Epidermal melanocyte (primary cell): ENCODE data around the gene PXDC1.
"Not testable (repeated sequence)": the region's sequence is repeated elsewhere in the genome, so short reads cannot be mapped to it uniquely, and the experiment has no call there.

Experiments
- DNase-seq: peaks from one replicate; pipeline ENCODE4 v3.0.0; 2011; ENCODE audit warnings: low spot score; ENCODE audit not compliant: insufficient read length

PXDC1 gene

GRCh38 chr6:3732345-3733141 lies 19.0 kb downstream of the PXDC1 start:
- no peak for DNase-seq

- DNase-seq = no peak
Observed at GRCh38 chr6:3731700-3732099, 19.8 kb downstream of the PXDC1 start.

GRCh38 chr6:3729603-3730344 lies 21.7 kb downstream of the PXDC1 start:
- DNase-seq = no peak

GRCh38 chr6:3727593-3728108 lies 23.9 kb downstream of the PXDC1 start:
- no peak for DNase-seq

GRCh38 chr6:3727036-3727435 lies 24.5 kb downstream of the PXDC1 start:
- no peak for DNase-seq

- no peak for DNase-seq
Observed at GRCh38 chr6:3726421-3726820, 25.1 kb downstream of the PXDC1 start.

- no peak for DNase-seq
Observed at GRCh38 chr6:3725145-3726047, 26.1 kb downstream of the PXDC1 start.

- DNase-seq = no peak
Observed at GRCh38 chr6:3724451-3725144, 26.9 kb downstream of the PXDC1 start.

GRCh38 chr6:3723966-3724365 lies 27.5 kb downstream of the PXDC1 start:
- no peak for DNase-seq

GRCh38 chr6:3723251-3723650 lies 28.3 kb downstream of the PXDC1 start:
- no peak for DNase-seq

- DNase-seq = no peak
Observed at GRCh38 chr6:3722785-3723184, 28.7 kb downstream of the PXDC1 start.

- peak; percentile 83 for DNase-seq
Observed at GRCh38 chr6:3721810-3722621, 29.5 kb downstream of the PXDC1 start.

- not testable (repeated sequence) for DNase-seq
Observed at GRCh38 chr6:3720770-3721169, 30.7 kb downstream of the PXDC1 start.

GRCh38 chr6:3719462-3720308 lies 31.8 kb downstream of the PXDC1 start:
- DNase-seq = no peak

- DNase-seq = no peak
Observed at GRCh38 chr6:3718407-3718806, 33.1 kb downstream of the PXDC1 start.

GRCh38 chr6:3715285-3715684 lies 36.2 kb downstream of the PXDC1 start:
- DNase-seq = no peak

GRCh38 chr6:3714768-3715167 lies 36.7 kb downstream of the PXDC1 start:
- no peak for DNase-seq

GRCh38 chr6:3714111-3714510 lies 37.4 kb downstream of the PXDC1 start:
- no peak for DNase-seq
